Stimulated activated CD8-positive, alpha-beta memory T cell treated with anti-CD3 and anti-CD28 coated beads, Interleukin-15, amount 100 ng/mL, for 4 hours (primary cell): ENCODE data around the gene LAMA3.
"Not testable (repeated sequence)": the region's sequence is repeated elsewhere in the genome, so short reads cannot be mapped to it uniquely, and the experiment has no call there.

Experiments
- DNase-seq, 2 donors: peaks; one replicate each; pipeline ENCODE4 v3.0.0-alpha.2; 2020; ENCODE audit warnings: low read depth in 2 of 2

The LAMA3 gene

GRCh38 chr18:23703057-23703986 lies 14.1 kb downstream of the LAMA3 start:
- no peak for DNase-seq

- DNase-seq = no peak
Measured at GRCh38 chr18:23703987-23704384, 14.7 kb downstream of the LAMA3 start.

- no peak for DNase-seq
Measured at GRCh38 chr18:23704806-23705205, 15.6 kb downstream of the LAMA3 start.

- DNase-seq = no peak
Measured at GRCh38 chr18:23706971-23707640, 17.9 kb downstream of the LAMA3 start.

- DNase-seq = no peak
Measured at GRCh38 chr18:23710068-23710527, 20.8 kb downstream of the LAMA3 start.

- DNase-seq = no peak
Measured at GRCh38 chr18:23710946-23711345, 21.7 kb downstream of the LAMA3 start.

GRCh38 chr18:23711426-23711825 lies 22.2 kb downstream of the LAMA3 start:
- no peak for DNase-seq

- no peak for DNase-seq
Measured at GRCh38 chr18:23712445-23712844, 23.2 kb downstream of the LAMA3 start.

- DNase-seq = no peak
Measured at GRCh38 chr18:23714576-23714975, 25.3 kb downstream of the LAMA3 start.

- not testable (repeated sequence) for DNase-seq
Measured at GRCh38 chr18:23716079-23716478, 26.8 kb downstream of the LAMA3 start.

- no peak for DNase-seq
Measured at GRCh38 chr18:23716516-23716915, 27.3 kb downstream of the LAMA3 start.

GRCh38 chr18:23716966-23717365 lies 27.7 kb downstream of the LAMA3 start:
- DNase-seq = no peak

- no peak for DNase-seq
Measured at GRCh38 chr18:23718243-23718720, 29.0 kb downstream of the LAMA3 start.

GRCh38 chr18:23718731-23719130 lies 29.5 kb downstream of the LAMA3 start:
- no peak for DNase-seq

- no peak for DNase-seq
Measured at GRCh38 chr18:23719634-23720201, 30.5 kb downstream of the LAMA3 start.

- no peak for DNase-seq
Measured at GRCh38 chr18:23721696-23722480, 32.6 kb downstream of the LAMA3 start.

GRCh38 chr18:23722646-23723045 lies 33.4 kb downstream of the LAMA3 start:
- DNase-seq = no peak

GRCh38 chr18:23723121-23723520 lies 33.9 kb downstream of the LAMA3 start:
- DNase-seq = no peak

- DNase-seq = no peak
Measured at GRCh38 chr18:23724681-23725080, 35.4 kb downstream of the LAMA3 start.

GRCh38 chr18:23725351-23725750 lies 36.1 kb downstream of the LAMA3 start:
- DNase-seq = no peak

- no peak for DNase-seq
Measured at GRCh38 chr18:23725827-23726661, 36.8 kb downstream of the LAMA3 start.
